OCI-LY1 (cell line): ENCODE data around the gene TRPM3.

Experiments
- CTCF ChIP-seq: fragments of 200-600 bp; sonication (generic), shearing (Covaris generic); IDR thresholded peaks from 2 replicates; pipeline ENCODE4 v1.5.1; 2017; ENCODE audit warnings: mild to moderate bottlenecking, antibody characterized with exemption, low read length, moderate library complexity, mixed read lengths
- EZH2 ChIP-seq: fragments of 200-600 bp; sonication (generic), shearing (Covaris generic); IDR thresholded peaks from 2 replicates; pipeline ENCODE4 v1.8.0; 2017; ENCODE audit warnings: borderline replicate concordance, mixed run types, mild to moderate bottlenecking, antibody characterized with exemption, low read length, moderate library complexity, mixed read lengths

- TF ChIP-seq CTCF (no peak), EZH2 (no peak)
Observed at GRCh38 chr9:70480405-70480980, 640.9 kb downstream of the TRPM3 start.
